WERI-Rb-1 (cell line): ENCODE results near the gene SLC6A2.
"Not testable (repeated sequence)": the region's sequence is repeated elsewhere in the genome, so short reads cannot be mapped to it uniquely, and the experiment has no call there.

Experiments used
- DNase-seq: peaks from one replicate; pipeline ENCODE4 v3.0.0-alpha.2; 2020
- H3K27ac ChIP-seq: fragments of 250-450 bp; sonication (Bioruptor Pico); 2 replicates; pipeline ENCODE4 v1.5.1; 2020; ENCODE audit warnings: mild to moderate bottlenecking, moderate library complexity
- H3K27me3 ChIP-seq: fragments of 250-450 bp; sonication (Bioruptor Pico); 2 replicates; pipeline ENCODE4 v1.5.1; 2021; ENCODE audit warnings: mild to moderate bottlenecking, low read depth, moderate library complexity; ENCODE audit not compliant: insufficient read depth, severe bottlenecking
- H3K36me3 ChIP-seq: fragments of 250-450 bp; sonication (Bioruptor Pico); 2 replicates; pipeline ENCODE4 v1.5.1; 2020; ENCODE audit warnings: mild to moderate bottlenecking, moderate library complexity
- H3K4me3 ChIP-seq: 2 replicates; pipeline ENCODE4 v1.5.1; 2011; ENCODE audit warnings: low read depth, mild to moderate bottlenecking, control low read depth, low read length
- H3K9me3 ChIP-seq: fragments of 250-450 bp; sonication (Bioruptor Pico); 2 replicates; pipeline ENCODE4 v1.5.1; 2021; ENCODE audit warnings: mild to moderate bottlenecking, moderate library complexity; ENCODE audit not compliant: severe bottlenecking
- CTCF ChIP-seq: IDR thresholded peaks from 2 replicates; pipeline ENCODE4 v1.5.1; 2011; ENCODE audit warnings: low read depth, mild to moderate bottlenecking, control low read depth, inconsistent platforms, low read length

SLC6A2 gene

GRCh38 chr16:55655897-55656681 is at the start of gene SLC6A2:
SLC6A2 (plus strand) TSS chr16:55655988; CDS start chr16:55656695, 707 bp downstream.
- Histone ChIP-seq H3K9me3 (no peaks in the 10 kb centered on the region), H3K27ac (no peak within 1 kb of the TSS), H3K4me3 (peak within 1 kb of the TSS; percentile 43), H3K36me3 (no peaks in the 10 kb centered on the region), H3K27me3 (no peaks in the 10 kb centered on the region)
- peak; percentile 34 for TF ChIP-seq CTCF
- peak; percentile 58 for DNase-seq

GRCh38 chr16:55613613-55614335 is 42.0 kb upstream of the SLC6A2 start:
- no peak overlapping the region for H3K4me3 ChIP-seq
- H3K36me3 ChIP-seq: no peaks in the 10 kb centered on the region
- no peak overlapping the region for H3K27ac ChIP-seq
- peaks cover 6% of the 10 kb centered on the region for H3K9me3 ChIP-seq
- no peak for DNase-seq
- TF ChIP-seq CTCF: no peak
- H3K27me3 ChIP-seq: no peaks in the 10 kb centered on the region

DNA sequence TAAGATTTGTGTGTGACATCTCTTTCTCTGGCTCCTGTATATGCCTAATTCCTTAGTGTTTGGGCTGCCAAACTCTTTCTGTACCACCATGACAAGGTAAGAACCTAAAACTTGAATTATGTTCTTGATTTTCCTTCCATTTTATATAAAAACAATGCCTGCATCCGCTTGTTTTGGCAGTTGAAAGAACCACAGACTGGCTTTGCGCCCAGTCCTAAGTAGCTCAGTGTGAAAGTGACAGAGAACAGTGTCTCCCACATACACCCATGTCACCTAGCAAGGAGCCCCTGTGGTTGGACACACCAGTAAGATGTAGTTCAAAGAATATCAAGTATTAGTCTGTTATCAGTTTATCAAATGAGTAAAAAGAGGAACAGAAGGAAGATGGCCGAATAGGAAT is 40.7 kb upstream of the SLC6A2 start:
- no peak overlapping the region for H3K27ac ChIP-seq
- H3K36me3 ChIP-seq: no peaks in the 10 kb centered on the region
- no peak for DNase-seq
- no peak for TF ChIP-seq CTCF
- peaks cover 6% of the 10 kb centered on the region for H3K9me3 ChIP-seq
- H3K27me3 ChIP-seq: no peaks in the 10 kb centered on the region
- H3K4me3 ChIP-seq: no peak overlapping the region

GRCh38 chr16:55615670-55616069 is 40.1 kb upstream of the SLC6A2 start:
- not testable (repeated sequence) for H3K9me3 ChIP-seq, DNase-seq, H3K36me3 ChIP-seq, H3K27ac ChIP-seq, H3K27me3 ChIP-seq, H3K4me3 ChIP-seq

DNA sequence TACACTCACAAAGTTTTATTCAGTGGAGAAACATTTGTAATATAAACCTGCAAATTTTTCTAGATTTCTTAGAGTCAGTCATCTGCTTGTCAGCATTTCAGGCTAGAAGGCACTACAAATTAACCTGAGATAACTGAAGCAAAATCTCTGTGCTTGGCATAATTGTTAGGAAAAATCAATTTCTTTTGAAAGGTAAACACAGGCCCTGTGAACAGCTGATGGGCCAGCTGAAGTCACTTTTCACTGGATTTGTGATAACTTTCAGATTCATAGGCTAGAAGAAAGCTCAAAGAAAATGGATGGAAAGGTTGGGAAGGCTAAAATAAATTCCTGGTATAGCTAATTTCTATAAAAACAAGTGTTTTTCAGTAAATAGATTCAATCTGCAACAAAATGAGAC is 34.0 kb upstream of the SLC6A2 start:
- Histone ChIP-seq H3K9me3 (no peaks in the 10 kb centered on the region), H3K4me3 (no peak overlapping the region), H3K36me3 (no peaks in the 10 kb centered on the region), H3K27ac (no peak overlapping the region), H3K27me3 (no peaks in the 10 kb centered on the region)
- no peak for DNase-seq
- TF ChIP-seq CTCF: no peak

DNA sequence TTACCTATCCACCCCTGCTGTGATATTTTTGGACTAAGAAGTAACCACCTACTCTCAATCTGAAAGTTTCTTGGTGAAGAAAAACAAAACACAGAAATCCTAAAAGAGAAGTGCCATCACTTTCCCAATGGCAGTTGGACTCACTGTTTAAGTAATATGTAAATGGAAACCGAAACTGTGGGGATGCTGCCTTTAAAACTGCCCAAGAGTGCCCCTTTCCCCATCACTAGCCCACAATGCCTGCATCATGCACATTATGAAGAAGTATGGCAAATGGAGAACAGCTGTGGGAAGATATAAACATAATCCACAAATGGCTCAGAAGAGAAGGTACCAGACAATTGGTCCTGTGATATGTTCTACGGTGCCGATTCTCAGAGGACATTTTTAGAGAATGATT is 33.5 kb upstream of the SLC6A2 start:
- Histone ChIP-seq H3K27ac (no peak overlapping the region), H3K4me3 (no peak overlapping the region), H3K27me3 (no peaks in the 10 kb centered on the region), H3K9me3 (no peaks in the 10 kb centered on the region), H3K36me3 (no peaks in the 10 kb centered on the region)
- no peak for DNase-seq
- TF ChIP-seq CTCF: no peak
